OCI-LY7 (cell line): Measurements from ENCODE around the gene OSER1. TPM values are rescaled to one million over a fixed set of nuclear protein-coding genes. Genes with fewer than 3 reads are reported as not detected.

Source experiments
- BruUV-seq: library from RNA; stranded (reverse); fragments of 400-500 nt; replicated peaks from 2 replicates; lab custom pipeline; 2021; lab: Mats Ljungman, UMichigan
- CTCF ChIA-PET: fragments of 300-600 bp; sonication (Branson Sonifier 250); formaldehyde crosslinking; loops from one replicate; lab custom pipeline; 2022; ENCODE audit warnings: antibody characterized with exemption; ENCODE audit not compliant: unreplicated experiment; lab: Charles Lee
- POLR2A ChIA-PET: fragments of 300-600 bp; sonication (Branson Sonifier 250); formaldehyde crosslinking; loops from one replicate; lab custom pipeline; 2022; ENCODE audit warnings: antibody characterized with exemption; lab: Charles Lee
- DNase-seq: peaks from one replicate; pipeline ENCODE4 v3.0.0-alpha.2; 2015; ENCODE audit warnings: low spot score
- H2AFZ ChIP-seq: fragments of 200-600 bp; sonication (generic), shearing (Covaris generic); 2 replicates; pipeline ENCODE4 v1.6.1; 2014; ENCODE audit warnings: mild to moderate bottlenecking, antibody characterized with exemption, low read length, moderate library complexity
- H3K27ac ChIP-seq: fragments of 200-600 bp; sonication (generic); 2 replicates; pipeline ENCODE4 v1.5.1; 2014; ENCODE audit warnings: mixed run types, low read depth, mild to moderate bottlenecking, moderate library complexity, low read length, inconsistent platforms; ENCODE audit not compliant: poor library complexity, severe bottlenecking
- H3K36me3 ChIP-seq: fragments of 200-600 bp; sonication (generic); 2 replicates; pipeline ENCODE4 v1.6.1; 2014; ENCODE audit warnings: mild to moderate bottlenecking, antibody characterized with exemption, low read length, moderate library complexity, mixed read lengths; ENCODE audit not compliant: insufficient read depth
- H3K4me1 ChIP-seq: fragments of 200-600 bp; sonication (generic); 2 replicates; pipeline ENCODE4 v1.5.1; 2014; ENCODE audit warnings: mild to moderate bottlenecking, low read length; ENCODE audit not compliant: insufficient read depth, poor library complexity, severe bottlenecking
- H3K4me2 ChIP-seq: fragments of 200-600 bp; sonication (generic); 2 replicates; pipeline ENCODE4 v1.6.1; 2014; ENCODE audit warnings: mild to moderate bottlenecking, low read length
- H3K4me3 ChIP-seq: fragments of 200-600 bp; sonication (generic); 2 replicates; pipeline ENCODE4 v1.5.1; 2014; ENCODE audit warnings: mild to moderate bottlenecking, low read depth, low read length; ENCODE audit not compliant: poor library complexity, severe bottlenecking
- H3K79me2 ChIP-seq: fragments of 200-600 bp; sonication (generic); 2 replicates; pipeline ENCODE4 v1.6.1; 2016; ENCODE audit warnings: low read depth, mild to moderate bottlenecking, low read length, moderate library complexity, mixed read lengths; ENCODE audit not compliant: insufficient read depth
- H3K9me2 ChIP-seq: fragments of 200-600 bp; sonication (generic); 2 replicates; pipeline ENCODE4 v1.6.1; 2016; ENCODE audit warnings: mild to moderate bottlenecking, low read length, mixed read lengths; ENCODE audit not compliant: insufficient read depth
- H3K9me3 ChIP-seq: fragments of 200-600 bp; sonication (generic); 2 replicates; pipeline ENCODE4 v1.6.1; 2014; ENCODE audit warnings: mild to moderate bottlenecking, mixed run types, low read length, mixed read lengths
- H4K20me1 ChIP-seq: fragments of 200-600 bp; sonication (generic); 2 replicates; pipeline ENCODE4 v1.6.1; 2014; ENCODE audit warnings: mild to moderate bottlenecking, antibody characterized with exemption, low read length, moderate library complexity, mixed read lengths; ENCODE audit not compliant: insufficient read depth
- EZH2phosphoT487 ChIP-seq: fragments of 200-600 bp; sonication (generic); IDR thresholded peaks from 2 replicates; pipeline ENCODE4 v1.6.1; 2018; ENCODE audit warnings: low read depth, borderline replicate concordance, mild to moderate bottlenecking, mixed run types, antibody characterized with exemption, low read length, moderate library complexity, mixed read lengths
- intact Hi-C: fragments of 100-400 bp; cut with micrococcal nuclease; formaldehyde crosslinking; loops from one replicate; pipeline ENCODE4 v1.10.0; 2022; ENCODE audit not compliant: unreplicated experiment
- total RNA-seq, 2 experiments: library from RNA; depleted of rRNA in 1 of 2; stranded (reverse); fragments of >200 nt in 1 of 2; shearing (Covaris generic) in 1 of 2; gene quantifications; 2 replicates each; pipeline ENCODE4 v1.2.3, GENCODE V29; 2014 to 2022
- TF ChIP-seq, protein P1 (sequence below): fragments of 200-600 bp; sonication (generic); conservative IDR thresholded peaks from 2 replicates; pipeline ENCODE4 v1.5.1; 2014; ENCODE audit warnings: mild to moderate bottlenecking, antibody characterized with exemption, low read length, moderate library complexity, mixed read lengths

Gene OSER1
- total RNA-seq, 2 experiments from 2014 or later, result 28.1 to 31.9 TPM

GRCh38 chr20:44256961-44257360 is 46.4 kb upstream of the OSER1 start:
- H3K9me2 ChIP-seq, result no peaks in the 10 kb centered on the region
- TF ChIP-seq, protein P1, sequence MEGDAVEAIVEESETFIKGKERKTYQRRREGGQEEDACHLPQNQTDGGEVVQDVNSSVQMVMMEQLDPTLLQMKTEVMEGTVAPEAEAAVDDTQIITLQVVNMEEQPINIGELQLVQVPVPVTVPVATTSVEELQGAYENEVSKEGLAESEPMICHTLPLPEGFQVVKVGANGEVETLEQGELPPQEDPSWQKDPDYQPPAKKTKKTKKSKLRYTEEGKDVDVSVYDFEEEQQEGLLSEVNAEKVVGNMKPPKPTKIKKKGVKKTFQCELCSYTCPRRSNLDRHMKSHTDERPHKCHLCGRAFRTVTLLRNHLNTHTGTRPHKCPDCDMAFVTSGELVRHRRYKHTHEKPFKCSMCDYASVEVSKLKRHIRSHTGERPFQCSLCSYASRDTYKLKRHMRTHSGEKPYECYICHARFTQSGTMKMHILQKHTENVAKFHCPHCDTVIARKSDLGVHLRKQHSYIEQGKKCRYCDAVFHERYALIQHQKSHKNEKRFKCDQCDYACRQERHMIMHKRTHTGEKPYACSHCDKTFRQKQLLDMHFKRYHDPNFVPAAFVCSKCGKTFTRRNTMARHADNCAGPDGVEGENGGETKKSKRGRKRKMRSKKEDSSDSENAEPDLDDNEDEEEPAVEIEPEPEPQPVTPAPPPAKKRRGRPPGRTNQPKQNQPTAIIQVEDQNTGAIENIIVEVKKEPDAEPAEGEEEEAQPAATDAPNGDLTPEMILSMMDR, result no peak
- no peak for TF ChIP-seq EZH2phosphoT487
- H3K27ac ChIP-seq, result no peak overlapping the region
- no peaks in the 10 kb centered on the region for H3K79me2 ChIP-seq
- H3K4me2 ChIP-seq, result no peak overlapping the region
- H3K4me3 ChIP-seq, result no peak overlapping the region
- no peaks in the 10 kb centered on the region for H3K4me1 ChIP-seq
- no peak overlapping the region for H2AFZ ChIP-seq
- intact Hi-C loops, result no loop called here
- no peak for DNase-seq
- no peaks in the 10 kb centered on the region for H3K9me3 ChIP-seq
- no TSS peak for BruUV-seq
- no peaks in the 10 kb centered on the region for H4K20me1 ChIP-seq
- POLR2A ChIA-PET, result no interaction called here
- no peaks in the 10 kb centered on the region for H3K36me3 ChIP-seq
- CTCF ChIA-PET, result interaction anchor here (0.6 kb wide), 1 partner anchor 169 kb away, joined by 3 read pairs; no protein-coding TSS in a partner anchor

- H3K36me3 ChIP-seq, result no peaks in the 10 kb centered on the region
- ChIA-PET CTCF (no interaction called here), POLR2A (interaction anchor here (0.7 kb wide), 1 partner anchor 99 kb away, joined by 3 read pairs; no protein-coding TSS in a partner anchor)
- no TSS peak for BruUV-seq
- no peak overlapping the region for H3K27ac ChIP-seq
- H3K4me3 ChIP-seq, result no peak overlapping the region
- TF ChIP-seq, protein P1, result no peak
- no peak for TF ChIP-seq EZH2phosphoT487
- H3K4me2 ChIP-seq, result no peak overlapping the region
- intact Hi-C loops, result no loop called here
- no peaks in the 10 kb centered on the region for H4K20me1 ChIP-seq
- no peak for DNase-seq
- H3K9me2 ChIP-seq, result no peaks in the 10 kb centered on the region
- no peaks in the 10 kb centered on the region for H3K79me2 ChIP-seq
- no peaks in the 10 kb centered on the region for H3K4me1 ChIP-seq
- no peaks in the 10 kb centered on the region for H3K9me3 ChIP-seq
- no peak overlapping the region for H2AFZ ChIP-seq
Measured at GRCh38 chr20:44255942-44256341, 45.4 kb upstream of the OSER1 start.

- no TSS peak for BruUV-seq
- CTCF ChIA-PET, result interaction anchor here (0.7 kb wide), 1 partner anchor 33 kb away, joined by 3 read pairs; no protein-coding TSS in a partner anchor
- Histone ChIP-seq H3K79me2 (no peaks in the 10 kb centered on the region), H3K9me3 (no peaks in the 10 kb centered on the region), H3K4me2 (no peak overlapping the region), H3K27ac (no peak overlapping the region), H3K4me3 (no peak overlapping the region), H2AFZ (no peak overlapping the region), H4K20me1 (no peaks in the 10 kb centered on the region), H3K36me3 (no peaks in the 10 kb centered on the region), H3K4me1 (no peaks in the 10 kb centered on the region), H3K9me2 (no peaks in the 10 kb centered on the region)
- POLR2A ChIA-PET, result no interaction called here
- intact Hi-C loops, result no loop called here
- no peak for DNase-seq
- TF ChIP-seq, protein P1, result no peak
- no peak for TF ChIP-seq EZH2phosphoT487
Measured at GRCh38 chr20:44254073-44254472, 43.5 kb upstream of the OSER1 start.
